Peyer's patch (tissue), 4 donors: ENCODE measurements around the gene LYPD6B.

Experiments used
- CTCF ChIP-seq, 6 experiments: fragments of 450-650 bp in 4 of 6; fragments of 200-600 bp in 2 of 6; sonication (generic) in 1 of 6; IDR thresholded peaks; one replicate each; pipeline ENCODE4 v1.5.1; 2017 to 2019; ENCODE audit warnings: antibody characterized with exemption in 6 of 6, mild to moderate bottlenecking in 3 of 6, moderate library complexity in 1 of 6
- POLR2A ChIP-seq, 2 donors: fragments of 450-650 bp; IDR thresholded peaks; one replicate each; pipeline ENCODE4 v1.5.1; 2017; ENCODE audit warnings: antibody characterized with exemption in 2 of 2, mild to moderate bottlenecking in 2 of 2, moderate library complexity in 2 of 2

DNA sequence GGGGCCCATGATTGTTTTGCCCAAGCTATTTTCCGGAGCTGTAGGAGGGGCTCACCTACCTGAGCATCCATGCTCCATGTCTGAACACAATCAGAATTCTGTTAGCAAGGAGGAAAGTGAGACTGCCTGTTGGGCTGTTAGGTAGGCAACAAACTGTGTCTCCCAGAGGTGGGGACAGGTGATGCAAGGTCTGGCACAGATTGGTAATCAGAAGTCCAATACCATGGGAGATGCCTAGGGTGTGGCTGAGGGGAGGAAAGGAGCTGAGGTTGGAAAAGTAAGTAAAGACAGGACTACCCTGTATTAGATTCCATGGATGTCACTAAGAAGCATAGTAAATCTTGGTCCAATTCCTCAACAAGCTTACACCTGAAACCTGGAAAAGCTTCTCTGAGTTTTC is 3.0 kb downstream of the LYPD6B start:
- no peak for TF ChIP-seq CTCF (IDR thresholded peaks at IDR 0.05)
- TF ChIP-seq POLR2A (IDR thresholded peaks at IDR 0.05), result no peak
